Mammary epithelial cell (primary cell): Measurements from ENCODE around the gene PTGER4.
"Not testable (repeated sequence)": the region's sequence is repeated elsewhere in the genome, so short reads cannot be mapped to it uniquely, and the experiment has no call there.

Source experiments
- EZH2 ChIP-seq: IDR thresholded peaks from 2 replicates; pipeline ENCODE4 v1.6.1; 2012; ENCODE audit warnings: low read length, inconsistent platforms, borderline replicate concordance
- TF ChIP-seq, protein P1 (sequence below), 2 donors: IDR thresholded peaks in 1 of 2; conservative IDR thresholded peaks in 1 of 2; 2 replicates each; pipeline ENCODE4 v1.5.1; 2011 to 2012; ENCODE audit warnings: inconsistent platforms in 2 of 2, low read length in 2 of 2, mild to moderate bottlenecking in 2 of 2, control low read depth in 1 of 2, low read depth in 1 of 2; ENCODE audit not compliant: insufficient read depth in 1 of 2; ENCODE audit errors: extremely low read depth in 1 of 2

DNA sequence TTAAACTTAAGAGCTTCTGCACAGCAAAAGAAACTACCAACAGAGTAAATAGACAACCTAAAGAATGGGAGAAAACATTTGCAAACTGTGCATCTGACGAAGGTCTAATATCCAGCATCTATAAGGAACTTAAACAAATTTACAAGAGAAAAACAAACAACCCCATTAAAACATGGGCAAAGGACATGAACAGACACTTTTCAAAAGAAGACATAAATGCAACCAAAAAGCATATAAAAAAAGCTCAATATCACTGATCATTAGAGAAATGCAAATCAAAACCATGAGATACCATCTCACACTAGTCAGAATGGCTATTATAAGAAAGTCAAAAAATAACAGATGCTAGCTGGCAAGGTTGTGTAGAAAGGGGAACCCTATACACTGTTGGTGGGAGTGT, 25.8 kb downstream of the PTGER4 start:
- TF ChIP-seq, protein P1, sequence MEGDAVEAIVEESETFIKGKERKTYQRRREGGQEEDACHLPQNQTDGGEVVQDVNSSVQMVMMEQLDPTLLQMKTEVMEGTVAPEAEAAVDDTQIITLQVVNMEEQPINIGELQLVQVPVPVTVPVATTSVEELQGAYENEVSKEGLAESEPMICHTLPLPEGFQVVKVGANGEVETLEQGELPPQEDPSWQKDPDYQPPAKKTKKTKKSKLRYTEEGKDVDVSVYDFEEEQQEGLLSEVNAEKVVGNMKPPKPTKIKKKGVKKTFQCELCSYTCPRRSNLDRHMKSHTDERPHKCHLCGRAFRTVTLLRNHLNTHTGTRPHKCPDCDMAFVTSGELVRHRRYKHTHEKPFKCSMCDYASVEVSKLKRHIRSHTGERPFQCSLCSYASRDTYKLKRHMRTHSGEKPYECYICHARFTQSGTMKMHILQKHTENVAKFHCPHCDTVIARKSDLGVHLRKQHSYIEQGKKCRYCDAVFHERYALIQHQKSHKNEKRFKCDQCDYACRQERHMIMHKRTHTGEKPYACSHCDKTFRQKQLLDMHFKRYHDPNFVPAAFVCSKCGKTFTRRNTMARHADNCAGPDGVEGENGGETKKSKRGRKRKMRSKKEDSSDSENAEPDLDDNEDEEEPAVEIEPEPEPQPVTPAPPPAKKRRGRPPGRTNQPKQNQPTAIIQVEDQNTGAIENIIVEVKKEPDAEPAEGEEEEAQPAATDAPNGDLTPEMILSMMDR (conservative IDR thresholded peaks at IDR 0.05 in 1 of 2, IDR thresholded peaks at IDR 0.05 in 1 of 2; ENCODE audit: extremely low read depth in 1 of 2, insufficient read depth in 1 of 2, low read depth in 1 of 2, low read length in 2 of 2) = not testable (repeated sequence)
- TF ChIP-seq EZH2 = not testable (repeated sequence)
